ENCODE measurements around the gene ZNF440. TPM values are rescaled to one million over a fixed set of nuclear protein-coding genes. Genes with fewer than 3 reads are reported as not detected.
A peak's percentile ranks its signal among the peaks of the same experiment; 100 is the strongest.

Gene ZNF440
- total RNA-seq (6.9 and 11.1 TPM in 2 replicates), polyA plus RNA-seq (3.7 and 4.6 TPM in 2 replicates), polyA minus RNA-seq (ENCODE audit: low replicate concordance) (0.27 and 3.0 TPM in 2 replicates)
- polyA plus RNA-seq (2012): 3.6 and 4.1 TPM in 2 replicates

DNA sequence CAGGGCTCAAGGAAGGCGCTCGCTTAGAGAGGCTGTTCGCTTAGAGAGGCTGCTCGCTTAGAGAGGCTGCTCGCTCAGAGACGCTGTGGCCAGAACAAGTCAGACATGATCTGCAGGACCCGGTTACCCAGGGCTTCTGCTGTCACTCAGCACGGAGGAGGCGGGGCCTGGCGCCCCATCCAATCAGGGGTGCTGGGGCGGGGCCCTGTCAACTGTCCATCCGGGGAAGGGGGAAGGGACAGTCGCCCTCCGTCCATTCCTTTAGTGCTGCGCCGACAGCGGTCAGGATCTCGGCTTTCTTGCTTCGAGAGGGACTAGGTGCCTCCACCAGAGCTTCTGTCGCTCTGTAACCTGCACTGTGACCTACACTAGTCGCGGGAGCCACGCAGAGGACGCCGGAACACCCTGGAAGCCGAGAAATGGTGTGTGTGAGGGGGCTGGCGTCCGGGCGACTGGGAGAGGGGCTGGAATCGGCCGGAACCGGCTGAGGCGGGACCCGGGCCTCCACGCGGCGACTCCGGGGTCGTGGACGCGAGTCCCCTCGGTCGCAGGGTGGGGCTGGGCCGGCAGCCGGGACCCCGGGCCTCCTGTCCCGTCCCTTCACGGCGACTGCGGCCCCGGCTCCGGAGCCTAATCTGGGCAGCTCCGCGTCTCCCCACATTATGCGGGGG is at the start of gene ZNF440:
ZNF440 (plus strand) TSS at position 245 of the 671 bp plus-strand sequence; CDS start at position 420, 175 bp downstream.
- H3K27ac ChIP-seq (ENCODE audit: insufficient read depth, low read length): peak within 1 kb of the TSS; percentile 78
- no peaks in the 10 kb centered on the region for H4K20me1 ChIP-seq (ENCODE audit: control insufficient read depth, extremely low read depth, insufficient read depth, low read length)
- no peaks in the 10 kb centered on the region for H3K36me3 ChIP-seq (ENCODE audit: control insufficient read depth, insufficient read depth, low read length)
- peaks cover 2% of the 10 kb centered on the region for H3K79me2 ChIP-seq (ENCODE audit: control insufficient read depth, insufficient read depth, low read length)
- peak; percentile 91 to 92 for DNase-seq (ENCODE audit: low read depth in 2 of 2)
- peak within 1 kb of the TSS; percentile 99 for H3K4me2 ChIP-seq (ENCODE audit: extremely low read depth, insufficient read depth, low read length)
- H3K9ac ChIP-seq (ENCODE audit: insufficient read depth, low read length): peak within 1 kb of the TSS; percentile 75
- H3K27me3 ChIP-seq (ENCODE audit: control insufficient read depth, insufficient read depth, low read length): no peaks in the 10 kb centered on the region
- TF ChIP-seq, protein P1, sequence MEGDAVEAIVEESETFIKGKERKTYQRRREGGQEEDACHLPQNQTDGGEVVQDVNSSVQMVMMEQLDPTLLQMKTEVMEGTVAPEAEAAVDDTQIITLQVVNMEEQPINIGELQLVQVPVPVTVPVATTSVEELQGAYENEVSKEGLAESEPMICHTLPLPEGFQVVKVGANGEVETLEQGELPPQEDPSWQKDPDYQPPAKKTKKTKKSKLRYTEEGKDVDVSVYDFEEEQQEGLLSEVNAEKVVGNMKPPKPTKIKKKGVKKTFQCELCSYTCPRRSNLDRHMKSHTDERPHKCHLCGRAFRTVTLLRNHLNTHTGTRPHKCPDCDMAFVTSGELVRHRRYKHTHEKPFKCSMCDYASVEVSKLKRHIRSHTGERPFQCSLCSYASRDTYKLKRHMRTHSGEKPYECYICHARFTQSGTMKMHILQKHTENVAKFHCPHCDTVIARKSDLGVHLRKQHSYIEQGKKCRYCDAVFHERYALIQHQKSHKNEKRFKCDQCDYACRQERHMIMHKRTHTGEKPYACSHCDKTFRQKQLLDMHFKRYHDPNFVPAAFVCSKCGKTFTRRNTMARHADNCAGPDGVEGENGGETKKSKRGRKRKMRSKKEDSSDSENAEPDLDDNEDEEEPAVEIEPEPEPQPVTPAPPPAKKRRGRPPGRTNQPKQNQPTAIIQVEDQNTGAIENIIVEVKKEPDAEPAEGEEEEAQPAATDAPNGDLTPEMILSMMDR (conservative IDR thresholded peaks at IDR 0.05 in 1 of 2, IDR thresholded peaks at IDR 0.05 in 1 of 2; ENCODE audit: low read depth in 1 of 2, low read length in 2 of 2): no peak
- no peak for TF ChIP-seq EZH2 (IDR thresholded peaks at IDR 0.05; ENCODE audit: low read length, missing control alignments)
- H2AFZ ChIP-seq (ENCODE audit: low read length): peak within 1 kb of the TSS; percentile 99
- H3K4me3 ChIP-seq (replicated peaks in 1 of 4; ENCODE audit: control extremely low read depth in 1 of 4, insufficient read depth in 1 of 4, low read depth in 3 of 4, low read length in 4 of 4): peak within 1 kb of the TSS; percentile 70 to 91 (median 80)
- H3K4me1 ChIP-seq (ENCODE audit: control insufficient read depth, extremely low read depth, insufficient read depth, low read length): no peaks in the 10 kb centered on the region
- no peaks in the 10 kb centered on the region for H3K9me3 ChIP-seq (ENCODE audit: control insufficient read depth, insufficient read depth, low read depth, low read length)

GRCh38 chr19:11766597-11767591 is 47.2 kb upstream of the ZNF440 start, which contains the start of gene ZNF441:
TSS of gene ZNF441 (plus strand) at chr19:11767000. CDS start at chr19:11767194, 194 bp downstream.
- no peaks in the 10 kb centered on the region for H3K36me3 ChIP-seq (ENCODE audit: control insufficient read depth, insufficient read depth, low read length)
- H3K4me1 ChIP-seq (ENCODE audit: control insufficient read depth, extremely low read depth, insufficient read depth, low read length): peaks cover 4% of the 10 kb centered on the region
- H4K20me1 ChIP-seq (ENCODE audit: control insufficient read depth, extremely low read depth, insufficient read depth, low read length): no peaks in the 10 kb centered on the region
- no peak for TF ChIP-seq EZH2 (IDR thresholded peaks at IDR 0.05; ENCODE audit: low read length, missing control alignments)
- TF ChIP-seq, protein P1 (conservative IDR thresholded peaks at IDR 0.05 in 1 of 2, IDR thresholded peaks at IDR 0.05 in 1 of 2; ENCODE audit: low read depth in 1 of 2, low read length in 2 of 2): no peak
- no peaks in the 10 kb centered on the region for H3K27me3 ChIP-seq (ENCODE audit: control insufficient read depth, insufficient read depth, low read length)
- H3K9ac ChIP-seq (ENCODE audit: insufficient read depth, low read length): peak within 1 kb of the TSS; percentile 97
- H3K79me2 ChIP-seq (ENCODE audit: control insufficient read depth, insufficient read depth, low read length): peaks cover 20% of the 10 kb centered on the region
- peak within 1 kb of the TSS; percentile 99 for H2AFZ ChIP-seq (ENCODE audit: low read length)
- peak within 1 kb of the TSS; percentile 66 to 92 (median 88) for H3K4me3 ChIP-seq (replicated peaks in 1 of 4; ENCODE audit: control extremely low read depth in 1 of 4, insufficient read depth in 1 of 4, low read depth in 3 of 4, low read length in 4 of 4)
- H3K27ac ChIP-seq (ENCODE audit: insufficient read depth, low read length): peak within 1 kb of the TSS; percentile 94
- peak within 1 kb of the TSS; percentile 92 for H3K4me2 ChIP-seq (ENCODE audit: extremely low read depth, insufficient read depth, low read length)
- no peaks in the 10 kb centered on the region for H3K9me3 ChIP-seq (ENCODE audit: control insufficient read depth, insufficient read depth, low read depth, low read length)
- DNase-seq (ENCODE audit: low read depth in 2 of 2): peak; percentile 91 to 93

Data from fibroblast of lung (primary cell).